Adrenal gland (tissue), 5 donors: ENCODE measurements around the gene TSPEAR.

Experiments used
- CTCF ChIP-seq, 6 experiments: fragments of 450-650 bp in 4 of 6; fragments of 200-600 bp in 2 of 6; sonication (generic) in 1 of 6; IDR thresholded peaks; 1 replicate in 5 of 6; 2 replicates in 1 of 6; pipeline versions ENCODE4 v1.5.1 to v1.8.0; 2016 to 2021; ENCODE audit warnings: antibody characterized with exemption in 6 of 6, mild to moderate bottlenecking in 2 of 6, moderate library complexity in 1 of 6
- POLR2A ChIP-seq, 2 donors: fragments of 450-650 bp; IDR thresholded peaks; one replicate each; pipeline ENCODE4 v1.6.1; 2017; ENCODE audit warnings: antibody characterized with exemption in 2 of 2, mild to moderate bottlenecking in 2 of 2, moderate library complexity in 1 of 2
- donor health status: DM: no; HTN: no; CAD: no.

DNA sequence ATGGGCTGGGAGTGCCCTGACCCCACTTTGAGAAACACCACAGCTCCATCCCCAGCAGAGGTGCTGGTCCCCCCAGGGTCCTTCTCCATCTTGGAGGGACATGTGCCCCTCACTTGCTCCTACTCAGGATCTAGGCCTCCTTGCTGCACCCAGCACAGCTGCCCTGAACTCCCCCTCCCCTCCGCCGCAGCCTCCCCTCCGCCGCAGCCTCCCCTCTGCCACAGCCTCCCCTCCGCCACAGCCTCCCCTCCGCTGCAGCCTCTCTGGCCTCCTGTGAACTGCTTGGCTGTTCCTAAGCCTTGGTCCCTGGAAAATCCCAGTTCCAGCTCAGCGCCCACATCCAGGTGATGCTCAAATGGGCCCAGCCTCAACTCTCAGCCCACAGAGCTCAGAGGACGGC is 15.9 kb upstream of the TSPEAR start:
- TF ChIP-seq CTCF (IDR thresholded peaks at IDR 0.05) (no peak), POLR2A (IDR thresholded peaks at IDR 0.05) (no peak)
